Bronchial smooth muscle cell (primary cell): ENCODE data around the gene FRAT1. TPM values are rescaled to one million over a fixed set of nuclear protein-coding genes. Genes with fewer than 3 reads are reported as not detected.

ENCODE experiments used
- total RNA-seq: library from RNA; depleted of rRNA; stranded (reverse); fragments of >200 nt; gene quantifications from 2 replicates; pipeline ENCODE4 v1.2.1, GENCODE V29; 2014

The FRAT1 gene, protein sequence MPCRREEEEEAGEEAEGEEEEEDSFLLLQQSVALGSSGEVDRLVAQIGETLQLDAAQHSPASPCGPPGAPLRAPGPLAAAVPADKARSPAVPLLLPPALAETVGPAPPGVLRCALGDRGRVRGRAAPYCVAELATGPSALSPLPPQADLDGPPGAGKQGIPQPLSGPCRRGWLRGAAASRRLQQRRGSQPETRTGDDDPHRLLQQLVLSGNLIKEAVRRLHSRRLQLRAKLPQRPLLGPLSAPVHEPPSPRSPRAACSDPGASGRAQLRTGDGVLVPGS
- total RNA-seq = 2.2 and 2.4 TPM in 2 replicates

DNA sequence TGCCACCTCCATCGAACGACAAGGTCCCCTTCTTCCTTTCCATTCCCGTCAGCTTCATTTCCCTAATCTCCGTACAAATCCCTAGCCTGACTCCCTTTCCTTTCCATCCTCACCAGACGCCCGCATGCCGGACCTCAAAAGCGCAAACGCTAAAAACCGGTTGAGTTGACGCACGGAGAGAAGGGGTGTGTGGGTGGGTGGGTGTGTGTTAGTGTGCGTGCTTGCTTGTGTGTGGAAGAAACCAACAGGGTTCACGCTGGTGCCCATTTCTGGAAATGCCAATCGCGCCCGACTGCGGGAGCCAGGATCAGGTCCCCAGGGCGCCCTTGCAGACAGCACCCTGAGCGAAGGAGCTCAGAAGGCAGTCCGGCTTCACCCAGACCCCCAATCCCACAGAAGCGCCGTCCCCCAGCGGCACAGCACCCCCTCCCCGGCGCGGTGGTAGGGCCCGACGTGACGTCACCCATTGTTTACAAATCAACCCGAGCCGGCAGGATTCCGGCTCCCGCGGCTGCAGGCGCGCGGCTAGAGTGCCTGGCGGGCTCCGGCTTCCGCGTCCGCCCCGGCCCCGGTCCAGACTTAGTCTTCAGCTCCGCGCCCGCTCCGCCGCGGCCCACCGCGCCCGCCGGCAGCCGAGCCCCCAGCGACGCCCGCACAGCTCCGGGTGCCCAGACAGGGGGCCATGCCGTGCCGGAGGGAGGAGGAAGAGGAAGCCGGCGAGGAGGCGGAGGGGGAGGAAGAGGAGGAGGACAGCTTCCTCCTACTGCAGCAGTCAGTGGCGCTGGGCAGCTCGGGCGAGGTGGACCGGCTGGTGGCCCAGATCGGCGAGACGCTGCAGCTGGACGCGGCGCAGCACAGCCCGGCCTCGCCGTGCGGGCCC, at the start of gene FRAT1:
Gene FRAT1, plus strand, starts transcription at position 500 of the 880 bp plus-strand sequence. Its CDS starts 183 bp downstream, at position 683.

DNA sequence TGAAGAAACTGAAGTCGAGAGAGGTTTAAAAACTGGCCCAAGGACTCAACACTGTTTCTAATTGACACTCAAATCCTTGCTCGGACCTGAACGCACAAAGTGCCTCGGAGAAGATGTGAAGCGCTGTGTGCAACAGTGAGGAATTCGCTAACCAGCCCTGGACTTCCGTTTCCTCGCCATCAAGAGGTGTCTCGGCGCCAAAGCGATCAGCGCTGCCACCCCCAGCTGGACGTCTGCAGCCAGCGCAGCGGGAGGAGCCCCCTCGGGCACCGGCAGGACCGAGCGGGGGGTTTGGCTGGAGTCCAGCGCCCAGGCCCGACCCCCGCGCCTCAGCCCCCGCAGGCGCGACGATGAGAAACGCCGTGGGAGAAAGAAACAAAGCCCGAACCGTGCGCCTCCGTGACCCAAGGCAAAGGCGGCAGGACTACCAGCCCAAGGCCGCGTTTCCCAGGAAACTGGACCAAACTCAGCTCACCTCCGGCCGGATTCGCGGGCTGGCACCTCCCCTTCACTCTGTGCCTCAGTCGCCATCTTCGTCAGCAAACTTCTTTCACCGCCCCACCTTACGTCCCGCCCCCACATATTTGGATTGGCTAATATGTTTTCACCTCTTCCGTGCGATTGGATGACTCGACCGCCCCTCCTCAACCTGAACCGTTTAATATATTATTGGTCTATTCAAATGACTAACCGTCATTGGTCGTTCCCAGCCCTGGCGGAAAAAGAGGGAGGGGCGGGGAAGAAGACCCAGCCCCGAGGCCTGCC, 26.8 kb upstream of the FRAT1 start, which contains the start of gene ARHGAP19:
Gene ARHGAP19, minus strand, starts transcription at position 541 of the 765 bp plus-strand sequence. Its CDS starts 10 bp downstream, at position 531.

DNA sequence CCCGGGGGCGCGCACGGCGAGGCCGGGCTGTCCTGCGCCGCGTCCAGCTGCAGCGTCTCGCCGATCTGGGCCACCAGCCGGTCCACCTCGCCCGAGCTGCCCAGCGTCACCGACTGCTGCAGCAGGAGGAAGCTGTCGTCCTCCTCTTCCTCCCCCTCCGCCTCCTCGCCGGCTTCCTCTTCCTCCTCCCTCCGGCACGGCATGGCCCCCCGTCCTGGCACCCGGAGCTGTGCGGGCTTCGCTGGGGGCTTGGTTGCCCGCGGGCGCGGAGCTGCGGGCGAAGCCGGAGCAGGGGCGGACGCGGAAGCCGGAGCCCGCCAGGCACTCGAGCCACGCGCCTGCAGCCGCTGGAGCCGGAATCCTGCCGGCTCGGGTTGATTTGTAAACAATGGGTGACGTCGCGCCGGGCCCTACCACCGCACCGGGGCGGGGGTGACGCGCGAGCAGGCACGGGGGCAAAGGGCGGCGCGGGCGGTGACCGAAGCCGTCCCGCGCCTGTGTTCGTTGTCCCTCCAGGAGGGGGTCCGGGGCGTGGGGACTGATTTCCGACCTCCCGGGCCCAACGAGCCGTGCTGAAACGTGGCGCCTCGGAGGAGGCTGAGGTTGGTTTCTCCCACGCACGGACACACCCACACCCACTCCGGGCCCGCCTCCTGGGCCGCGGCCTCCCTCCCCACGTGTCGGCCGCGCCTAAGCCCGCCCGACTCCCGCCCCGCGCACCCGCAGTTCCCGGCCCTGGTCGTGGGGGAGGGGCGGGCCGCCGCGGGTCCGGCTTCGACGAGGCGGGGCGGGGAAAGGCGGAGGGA, 15.5 kb downstream of the FRAT1 start, which contains the start of gene FRAT2:
Gene FRAT2, minus strand, starts transcription at position 360 of the 806 bp plus-strand sequence. Its CDS starts 157 bp downstream, at position 203.

Other genes starting within 250 kb of the FRAT1 start
- under 0.01 TPM in 2 replicates for gene SLIT1, start 133.3 kb upstream of the FRAT1 start, total RNA-seq
- 3.8 and 4.1 TPM in 2 replicates for gene ARHGAP19, start 26.6 kb upstream of the FRAT1 start, total RNA-seq
- 2.7 and 3.9 TPM in 2 replicates for gene FRAT2, start 15.5 kb downstream of the FRAT1 start, total RNA-seq
- gene RRP12, start 82.1 kb downstream of the FRAT1 start, total RNA-seq = 8.4 and 8.7 TPM in 2 replicates
- gene PGAM1, start 106.9 kb downstream of the FRAT1 start, total RNA-seq = 172 and 252 TPM in 2 replicates
- gene EXOSC1, start 126.7 kb downstream of the FRAT1 start, total RNA-seq = 34.5 and 34.6 TPM in 2 replicates
- 27.0 and 28.2 TPM in 2 replicates for gene ZDHHC16, start 126.9 kb downstream of the FRAT1 start, total RNA-seq
- gene MMS19, start 179.2 kb downstream of the FRAT1 start, total RNA-seq = 46.0 and 46.5 TPM in 2 replicates
- gene UBTD1, start 179.7 kb downstream of the FRAT1 start, total RNA-seq = 17.7 and 22.4 TPM in 2 replicates